Measurements from ENCODE around the gene EYS. TPM values are rescaled to one million over a fixed set of nuclear protein-coding genes. Genes with fewer than 3 reads are reported as not detected.
"Not testable (repeated sequence)": the region's sequence is repeated elsewhere in the genome, so short reads cannot be mapped to it uniquely, and the experiment has no call there.

EYS gene
- total RNA-seq, 1 donor from 2014 or later = 0.41 TPM

- no peak for DNase-seq (ENCODE audit: extremely low read depth, low read depth, low spot score)
Measured at GRCh38 chr6:64507661-64508060, 1199.4 kb downstream of the EYS start.

GRCh38 chr6:64505312-64505711 is 1201.7 kb downstream of the EYS start:
- no peak for DNase-seq (ENCODE audit: extremely low read depth, low read depth, low spot score)

- no peak for DNase-seq (ENCODE audit: extremely low read depth, low read depth, low spot score)
Measured at GRCh38 chr6:64504503-64504902, 1202.5 kb downstream of the EYS start.

GRCh38 chr6:64502801-64503200 is 1204.2 kb downstream of the EYS start:
- DNase-seq (ENCODE audit: extremely low read depth, low read depth, low spot score) = no peak

- DNase-seq (ENCODE audit: extremely low read depth, low read depth, low spot score) = no peak
Measured at GRCh38 chr6:64497634-64498033, 1209.4 kb downstream of the EYS start.

GRCh38 chr6:64489763-64490162 is 1217.3 kb downstream of the EYS start:
- no peak for DNase-seq (ENCODE audit: extremely low read depth, low read depth, low spot score)

- no peak for DNase-seq (ENCODE audit: extremely low read depth, low read depth, low spot score)
Measured at GRCh38 chr6:64486578-64487351, 1220.3 kb downstream of the EYS start.

- DNase-seq (ENCODE audit: extremely low read depth, low read depth, low spot score) = no peak
Measured at GRCh38 chr6:64483956-64484499, 1223.0 kb downstream of the EYS start.

GRCh38 chr6:64482631-64483030 is 1224.4 kb downstream of the EYS start:
- no peak for DNase-seq (ENCODE audit: extremely low read depth, low read depth, low spot score)

- no peak for DNase-seq (ENCODE audit: extremely low read depth, low read depth, low spot score)
Measured at GRCh38 chr6:64479134-64479533, 1227.9 kb downstream of the EYS start.

- DNase-seq (ENCODE audit: extremely low read depth, low read depth, low spot score) = no peak
Measured at GRCh38 chr6:64477391-64477790, 1229.6 kb downstream of the EYS start.

- DNase-seq (ENCODE audit: extremely low read depth, low read depth, low spot score) = no peak
Measured at GRCh38 chr6:64476935-64477334, 1230.1 kb downstream of the EYS start.

GRCh38 chr6:64469405-64469804 is 1237.6 kb downstream of the EYS start:
- DNase-seq (ENCODE audit: extremely low read depth, low read depth, low spot score) = not testable (repeated sequence)

GRCh38 chr6:64467656-64468055 is 1239.4 kb downstream of the EYS start:
- no peak for DNase-seq (ENCODE audit: extremely low read depth, low read depth, low spot score)

GRCh38 chr6:64459411-64459944 is 1247.5 kb downstream of the EYS start:
- no peak for DNase-seq (ENCODE audit: extremely low read depth, low read depth, low spot score)

GRCh38 chr6:64448101-64448500 is 1258.9 kb downstream of the EYS start:
- DNase-seq (ENCODE audit: extremely low read depth, low read depth, low spot score) = not testable (repeated sequence)

- no peak for DNase-seq (ENCODE audit: extremely low read depth, low read depth, low spot score)
Measured at GRCh38 chr6:64445038-64445437, 1262.0 kb downstream of the EYS start.

- DNase-seq (ENCODE audit: extremely low read depth, low read depth, low spot score) = peak; percentile 9
Measured at GRCh38 chr6:64439274-64439673, 1267.8 kb downstream of the EYS start.

GRCh38 chr6:64437996-64438395 is 1269.0 kb downstream of the EYS start:
- DNase-seq (ENCODE audit: extremely low read depth, low read depth, low spot score) = no peak

GRCh38 chr6:64429926-64430325 is 1277.1 kb downstream of the EYS start:
- DNase-seq (ENCODE audit: extremely low read depth, low read depth, low spot score) = no peak

GRCh38 chr6:64428186-64428585 is 1278.8 kb downstream of the EYS start:
- no peak for DNase-seq (ENCODE audit: extremely low read depth, low read depth, low spot score)

GRCh38 chr6:64415926-64416325 is 1291.1 kb downstream of the EYS start:
- no peak for DNase-seq (ENCODE audit: extremely low read depth, low read depth, low spot score)

Data from glomerular endothelial cell (primary cell).